DOHH2 (cell line): ENCODE results near the gene TMEM214.
A peak's percentile ranks its signal among the peaks of the same experiment; 100 is the strongest.

Source experiments
- H3F3A ChIP-seq: fragments of 200-600 bp; sonication (generic), shearing (Covaris generic); 2 replicates; pipeline ENCODE4 v1.6.0; 2016; ENCODE audit warnings: antibody characterized with exemption, mild to moderate bottlenecking; ENCODE audit not compliant: control insufficient read depth, insufficient read depth
- H3K27ac ChIP-seq: fragments of 200-600 bp; sonication (generic); 2 replicates; pipeline ENCODE4 v1.5.1; 2014; ENCODE audit warnings: low read depth, mild to moderate bottlenecking, low read length, moderate library complexity
- H3K27me3 ChIP-seq: fragments of 200-600 bp; sonication (generic); 2 replicates; pipeline ENCODE4 v1.6.1; 2014; ENCODE audit warnings: mild to moderate bottlenecking, low read length, mixed read lengths; ENCODE audit not compliant: control insufficient read depth
- H3K36me3 ChIP-seq: fragments of 200-600 bp; sonication (generic); 2 replicates; pipeline ENCODE4 v1.6.1; 2014; ENCODE audit warnings: mild to moderate bottlenecking, low read length, moderate library complexity, mixed read lengths; ENCODE audit not compliant: control insufficient read depth
- H3K4me1 ChIP-seq: fragments of 200-600 bp; sonication (generic); 2 replicates; pipeline ENCODE4 v1.6.1; 2014; ENCODE audit warnings: mild to moderate bottlenecking, low read length, mixed read lengths; ENCODE audit not compliant: control insufficient read depth
- H3K4me2 ChIP-seq: fragments of 200-600 bp; sonication (generic); 2 replicates; pipeline ENCODE4 v1.6.0; 2014; ENCODE audit warnings: mild to moderate bottlenecking, low read length, moderate library complexity
- H3K4me3 ChIP-seq: fragments of 200-600 bp; sonication (generic); 2 replicates; pipeline ENCODE4 v1.5.1; 2014; ENCODE audit warnings: mild to moderate bottlenecking, low read length, mixed read lengths
- H3K79me2 ChIP-seq: fragments of 200-600 bp; sonication (generic); 2 replicates; pipeline ENCODE4 v1.6.1; 2014; ENCODE audit warnings: mild to moderate bottlenecking, low read length, mixed read lengths; ENCODE audit not compliant: control insufficient read depth
- H3K9me2 ChIP-seq: fragments of 200-600 bp; sonication (generic); replicated peaks from 2 replicates; pipeline ENCODE4 v1.6.1; 2014; ENCODE audit warnings: mild to moderate bottlenecking, low read length, mixed read lengths; ENCODE audit not compliant: control insufficient read depth
- H3K9me3 ChIP-seq: fragments of 200-600 bp; sonication (generic); 2 replicates; pipeline ENCODE4 v1.6.1; 2014; ENCODE audit warnings: antibody characterized with exemption, low read length, mixed read lengths; ENCODE audit not compliant: control insufficient read depth, insufficient read depth
- H4K20me1 ChIP-seq: fragments of 200-600 bp; sonication (generic); 2 replicates; pipeline ENCODE4 v1.6.0; 2014; ENCODE audit warnings: low read depth, mild to moderate bottlenecking, antibody characterized with exemption, low read length, moderate library complexity; ENCODE audit not compliant: control insufficient read depth, insufficient read depth
- CTCF ChIP-seq: fragments of 200-600 bp; sonication (generic); IDR thresholded peaks from one replicate; pipeline ENCODE4 v1.5.1; 2014; ENCODE audit warnings: antibody characterized with exemption, mild to moderate bottlenecking, low read depth, low read length; ENCODE audit not compliant: poor library complexity, severe bottlenecking
- EZH2phosphoT487 ChIP-seq: fragments of 200-600 bp; sonication (generic); IDR thresholded peaks from 2 replicates; pipeline ENCODE4 v1.6.1; 2017; ENCODE audit warnings: borderline replicate concordance, mild to moderate bottlenecking, antibody characterized with exemption, low read length, moderate library complexity, mixed read lengths

The TMEM214 gene

GRCh38 chr2:27069436-27069835 lies 36.7 kb downstream of the TMEM214 start:
- H3K4me3 ChIP-seq, result no peak overlapping the region
- no peaks in the 10 kb centered on the region for H3K9me2 ChIP-seq
- no peaks in the 10 kb centered on the region for H4K20me1 ChIP-seq
- no peak overlapping the region for H3K27ac ChIP-seq
- H3K36me3 ChIP-seq, result peaks cover 51% of the 10 kb centered on the region
- peaks cover 38% of the 10 kb centered on the region for H3K4me1 ChIP-seq
- TF ChIP-seq EZH2phosphoT487, result no peak
- no peak for TF ChIP-seq CTCF
- H3K79me2 ChIP-seq, result peaks cover 34% of the 10 kb centered on the region
- no peaks in the 10 kb centered on the region for H3K9me3 ChIP-seq
- H3K27me3 ChIP-seq, result no peaks in the 10 kb centered on the region
- H3F3A ChIP-seq, result 0 out of 2 replicates have a peak, but pooled peaks cover 7% of the 10 kb centered on the region
- peak overlapping the region; percentile 74; the same call in 1 of the 2 replicates for H3K4me2 ChIP-seq

DNA sequence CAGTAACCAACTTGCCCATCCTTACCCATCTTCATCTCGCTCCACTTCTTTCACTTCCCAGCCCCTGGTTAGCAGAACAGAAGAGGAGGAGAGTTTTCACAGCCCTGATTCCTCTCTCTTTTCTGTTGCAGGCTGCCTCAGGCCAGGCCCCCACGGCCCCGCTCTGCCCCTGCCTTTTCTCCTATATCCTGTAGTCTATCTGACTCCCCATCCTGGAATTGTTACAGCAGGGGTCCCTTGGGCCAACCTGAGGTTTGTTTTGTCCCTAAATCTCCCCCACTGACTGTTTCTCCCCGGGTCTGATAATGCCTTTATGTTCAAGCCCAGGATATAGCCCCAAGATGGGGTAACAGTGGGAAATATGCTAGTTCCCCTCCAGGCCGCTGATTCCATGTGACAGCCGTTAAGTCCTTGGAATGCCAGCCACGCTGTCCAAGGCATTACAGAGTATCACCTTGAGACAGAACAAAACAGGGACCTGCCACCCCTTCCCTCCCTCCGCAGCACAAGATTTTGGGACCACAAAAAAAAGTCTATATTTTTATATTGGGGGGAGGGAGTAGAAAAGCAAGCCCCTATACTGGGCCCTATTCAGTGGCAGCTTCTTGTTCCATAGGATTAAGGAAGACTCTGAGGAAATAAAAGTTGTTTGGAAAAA lies 37.3 kb downstream of the TMEM214 start:
- TF ChIP-seq CTCF, result no peak
- TF ChIP-seq EZH2phosphoT487, result no peak
- H4K20me1 ChIP-seq, result no peaks in the 10 kb centered on the region
- H3K79me2 ChIP-seq, result peaks cover 34% of the 10 kb centered on the region
- H3K4me2 ChIP-seq, result peak overlapping the region; percentile 74
- H3K9me3 ChIP-seq, result no peaks in the 10 kb centered on the region
- 0 out of 2 replicates have a peak, but pooled peaks cover 7% of the 10 kb centered on the region for H3F3A ChIP-seq
- H3K9me2 ChIP-seq, result no peaks in the 10 kb centered on the region
- H3K27ac ChIP-seq, result no peak overlapping the region
- no peaks in the 10 kb centered on the region for H3K27me3 ChIP-seq
- H3K4me1 ChIP-seq, result peaks cover 44% of the 10 kb centered on the region
- peaks cover 50% of the 10 kb centered on the region for H3K36me3 ChIP-seq
- peak overlapping the region; percentile 86 for H3K4me3 ChIP-seq

GRCh38 chr2:27070653-27071276 lies 38.0 kb downstream of the TMEM214 start:
- Histone ChIP-seq H3K9me3 (no peaks in the 10 kb centered on the region), H3K79me2 (peaks cover 34% of the 10 kb centered on the region), H3K27ac (peak overlapping the region; percentile 37), H3F3A (0 out of 2 replicates have a peak, but pooled peaks cover 7% of the 10 kb centered on the region), H4K20me1 (no peaks in the 10 kb centered on the region), H3K9me2 (no peaks in the 10 kb centered on the region), H3K36me3 (peaks cover 46% of the 10 kb centered on the region), H3K4me2 (peak overlapping the region; percentile 74), H3K27me3 (no peaks in the 10 kb centered on the region), H3K4me3 (peak overlapping the region; percentile 86), H3K4me1 (peaks cover 51% of the 10 kb centered on the region)
- TF ChIP-seq CTCF, result no peak
- no peak for TF ChIP-seq EZH2phosphoT487
